Adrenal gland (tissue), 12 donors: Measurements from ENCODE around the gene RAX. TPM values are rescaled to one million over a fixed set of nuclear protein-coding genes. Genes with fewer than 3 reads are reported as not detected.

ENCODE experiments used
- DNase-seq, 7 donors: peaks; one replicate each; pipeline ENCODE4 v3.0.0-alpha.2; 2019 to 2020
- H3K27ac ChIP-seq, 5 donors: fragments of 200-600 bp; sonication (generic) in 4 of 5; 1 replicate in 3 of 5; 2 replicates in 2 of 5; pipeline versions ENCODE4 v1.5.1 to v1.8.0; 2016 to 2020; ENCODE audit warnings: mild to moderate bottlenecking in 1 of 5
- H3K27me3 ChIP-seq: fragments of 200-600 bp; 2 replicates; pipeline ENCODE4 v1.8.0; 2021
- H3K36me3 ChIP-seq, 2 donors: fragments of 200-600 bp; replicated peaks in 1 of 2; 1 replicate in 1 of 2; 2 replicates in 1 of 2; pipeline versions ENCODE4 v1.5.1 to v1.8.0; 2018 to 2022
- H3K4me1 ChIP-seq, 2 donors: fragments of 200-600 bp; replicated peaks in 1 of 2; 1 replicate in 1 of 2; 2 replicates in 1 of 2; pipeline versions ENCODE4 v1.5.1 to v1.8.0; 2018 to 2021
- H3K4me3 ChIP-seq, 4 donors: fragments of 200-600 bp; sonication (generic) in 3 of 4; one replicate each; pipeline ENCODE4 v1.5.1; 2016 to 2018
- H3K9me3 ChIP-seq, 3 donors: fragments of 200-600 bp; sonication (generic) in 1 of 3; replicated peaks in 1 of 3; 1 replicate in 2 of 3; 2 replicates in 1 of 3; pipeline versions ENCODE4 v1.5.1 to v1.8.0; 2016 to 2021
- POLR2A ChIP-seq, 2 donors: fragments of 450-650 bp; IDR thresholded peaks; one replicate each; pipeline ENCODE4 v1.6.1; 2017; ENCODE audit warnings: antibody characterized with exemption in 2 of 2, mild to moderate bottlenecking in 2 of 2, moderate library complexity in 1 of 2
- WGBS, 4 donors: extraction: QIAGEN DNeasy Blood & Tissue Kit in 2 of 4; methylation state at CpG; one replicate each; pipeline versions ENCODE4 v1.1.5 to v1.1.7; 2013 to 2017; 5-methylcytosine and 5-hydroxymethylcytosine counted together
- intact Hi-C, 2 donors: fragments of 100-400 bp; cut with DNase I; formaldehyde crosslinking; loops; one replicate each; pipeline versions ENCODE4 v1.14.1 to v1.15.0; 2022 to 2023
- polyA plus RNA-seq, 3 donors: library from polyadenylated mRNA; stranded (reverse); fragments of 200-250 nt in 2 of 3; fragments of 350-450 nt in 1 of 3; fragmentation: Illumina TruSeq in 1 of 3; extraction: RNeasy Lipid Tissue Mini Kit (QIAGEN cat#74804) in 1 of 3; gene quantifications; one replicate each; pipeline ENCODE4 v1.2.3, GENCODE V29; 2013 to 2014
- total RNA-seq, 9 donors: library from RNA; depleted of rRNA in 4 of 9; stranded (reverse); fragments of >200 nt in 4 of 9; fragments of 120-200 nt in 1 of 9; fragmentation: NEBNext Ultra II Directional in 1 of 9; extraction: Animal tissue kit (Norgen Biotek cat#: 25700) in 1 of 9; gene quantifications; one replicate each; pipeline versions ENCODE4 v1.1.0 to v1.2.4, GENCODE V29; 2013 to 2023
- TF ChIP-seq, protein P1 (sequence below), 6 experiments: fragments of 450-650 bp in 4 of 6; fragments of 200-600 bp in 2 of 6; sonication (generic) in 1 of 6; IDR thresholded peaks; 1 replicate in 5 of 6; 2 replicates in 1 of 6; pipeline versions ENCODE4 v1.5.1 to v1.8.0; 2016 to 2021; ENCODE audit warnings: antibody characterized with exemption in 6 of 6, mild to moderate bottlenecking in 2 of 6, moderate library complexity in 1 of 6
- donor health status: healthy with polysubstance abuse.
- donor health status: Bipolar disorder and iron deficiency.
- donor health status: DM: yes; HTN: yes; CAD: no.
- donor health status: DM: no; HTN: no; CAD: no.
- donor health status: DM: no; HTN: no; CAD: no.
- donor health status: DM: yes; HTN: yes; CAD: no.

RAX gene
- total and polyA plus RNA-seq, 12 donors = not detected

DNA sequence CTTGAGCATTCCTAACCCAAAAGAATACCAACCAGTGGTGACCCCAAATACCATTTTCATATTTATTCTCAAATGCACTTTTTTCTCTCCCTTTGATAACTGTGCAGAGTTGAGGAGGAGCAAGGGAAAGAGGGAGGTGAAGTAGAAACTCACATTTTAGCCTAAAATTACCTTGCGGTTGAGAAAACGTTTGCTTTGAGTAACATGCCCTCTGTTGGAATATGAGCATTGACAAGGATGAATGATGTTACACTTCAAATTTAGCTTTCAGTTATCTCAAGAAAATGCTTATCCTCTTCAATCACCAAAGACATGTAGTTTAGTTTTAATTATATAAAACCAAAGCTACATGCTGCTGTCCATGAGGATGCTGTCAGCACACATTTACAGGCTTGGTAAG, 50.9 kb downstream of the RAX start:
- intact Hi-C loops = no loop called here
- Histone ChIP-seq H3K4me1 (no peaks in the 10 kb centered on the region), H3K9me3 (no peaks in the 10 kb centered on the region), H3K27ac (no peak overlapping the region), H3K27me3 (peaks cover 39% of the 10 kb centered on the region), H3K36me3 (no peaks in the 10 kb centered on the region), H3K4me3 (no peak overlapping the region)
- no peak for DNase-seq
- WGBS, 4 donors = 66 to 74% (median 72%) methylated on average over 2 of the region's 2 CpGs
- no peak for TF ChIP-seq POLR2A (IDR thresholded peaks at IDR 0.05)
- TF ChIP-seq, protein P1, sequence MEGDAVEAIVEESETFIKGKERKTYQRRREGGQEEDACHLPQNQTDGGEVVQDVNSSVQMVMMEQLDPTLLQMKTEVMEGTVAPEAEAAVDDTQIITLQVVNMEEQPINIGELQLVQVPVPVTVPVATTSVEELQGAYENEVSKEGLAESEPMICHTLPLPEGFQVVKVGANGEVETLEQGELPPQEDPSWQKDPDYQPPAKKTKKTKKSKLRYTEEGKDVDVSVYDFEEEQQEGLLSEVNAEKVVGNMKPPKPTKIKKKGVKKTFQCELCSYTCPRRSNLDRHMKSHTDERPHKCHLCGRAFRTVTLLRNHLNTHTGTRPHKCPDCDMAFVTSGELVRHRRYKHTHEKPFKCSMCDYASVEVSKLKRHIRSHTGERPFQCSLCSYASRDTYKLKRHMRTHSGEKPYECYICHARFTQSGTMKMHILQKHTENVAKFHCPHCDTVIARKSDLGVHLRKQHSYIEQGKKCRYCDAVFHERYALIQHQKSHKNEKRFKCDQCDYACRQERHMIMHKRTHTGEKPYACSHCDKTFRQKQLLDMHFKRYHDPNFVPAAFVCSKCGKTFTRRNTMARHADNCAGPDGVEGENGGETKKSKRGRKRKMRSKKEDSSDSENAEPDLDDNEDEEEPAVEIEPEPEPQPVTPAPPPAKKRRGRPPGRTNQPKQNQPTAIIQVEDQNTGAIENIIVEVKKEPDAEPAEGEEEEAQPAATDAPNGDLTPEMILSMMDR (IDR thresholded peaks at IDR 0.05) = no peak

DNA sequence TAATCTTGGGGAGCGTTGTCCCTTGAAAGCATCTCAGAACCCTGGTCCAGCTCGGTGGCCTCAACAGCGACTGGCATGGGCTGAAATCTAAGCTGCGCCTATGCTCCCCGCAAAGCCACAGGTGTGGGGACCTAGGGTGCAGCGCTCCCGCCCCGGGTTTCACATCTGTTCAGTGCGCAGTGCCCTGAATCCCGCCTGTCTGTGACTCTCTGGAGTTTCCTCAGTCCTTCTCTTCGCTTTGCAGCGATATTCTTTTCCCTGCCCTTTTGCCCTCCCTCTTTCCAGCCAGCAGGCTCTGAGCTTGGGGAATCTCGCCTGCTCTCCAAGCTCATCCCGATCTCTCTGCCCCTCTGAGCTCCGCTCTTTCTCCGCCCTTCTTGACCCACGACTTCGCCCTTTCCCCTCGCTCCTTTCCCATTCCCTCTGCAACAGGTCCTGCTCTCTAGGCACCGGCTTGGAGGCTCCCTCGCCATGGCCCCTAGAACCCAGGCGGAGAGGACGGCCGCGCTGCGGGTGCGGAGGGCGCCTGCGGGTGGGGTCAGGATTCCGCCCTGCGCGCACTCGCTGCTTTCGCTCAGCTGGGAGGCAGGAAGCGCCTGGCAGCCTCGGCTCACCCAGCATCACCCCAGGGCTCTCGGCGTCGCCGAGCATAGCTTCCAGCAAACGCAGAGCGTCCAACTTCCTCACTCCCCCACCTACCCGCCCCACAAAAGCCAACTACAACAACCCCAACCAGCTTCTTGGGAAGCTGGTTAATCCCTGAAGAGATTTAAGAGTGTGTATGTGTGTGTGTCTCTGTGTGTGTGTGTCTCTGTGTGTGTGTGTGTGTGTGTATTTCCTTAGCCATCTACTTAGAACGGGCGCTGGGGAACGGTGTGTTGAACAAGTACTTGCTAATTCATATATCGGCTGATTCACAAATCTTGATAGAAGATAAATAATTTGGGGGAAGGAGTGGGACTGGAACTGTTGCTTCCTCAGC, 52.2 kb downstream of the RAX start:
- H3K9me3 ChIP-seq = no peaks in the 10 kb centered on the region
- no peak overlapping the region for H3K27ac ChIP-seq
- TF ChIP-seq, protein P1 (IDR thresholded peaks at IDR 0.05) = no peak
- no peak for TF ChIP-seq POLR2A (IDR thresholded peaks at IDR 0.05)
- 3 to 7% (median 4%) methylated on average over 28 to 47 of the region's 47 CpGs for WGBS, 4 donors
- no peak overlapping the region for H3K4me3 ChIP-seq
- intact Hi-C loops = no loop called here
- H3K36me3 ChIP-seq = no peaks in the 10 kb centered on the region
- no peaks in the 10 kb centered on the region for H3K4me1 ChIP-seq
- DNase-seq = no peak
- H3K27me3 ChIP-seq = peaks cover 39% of the 10 kb centered on the region

DNA sequence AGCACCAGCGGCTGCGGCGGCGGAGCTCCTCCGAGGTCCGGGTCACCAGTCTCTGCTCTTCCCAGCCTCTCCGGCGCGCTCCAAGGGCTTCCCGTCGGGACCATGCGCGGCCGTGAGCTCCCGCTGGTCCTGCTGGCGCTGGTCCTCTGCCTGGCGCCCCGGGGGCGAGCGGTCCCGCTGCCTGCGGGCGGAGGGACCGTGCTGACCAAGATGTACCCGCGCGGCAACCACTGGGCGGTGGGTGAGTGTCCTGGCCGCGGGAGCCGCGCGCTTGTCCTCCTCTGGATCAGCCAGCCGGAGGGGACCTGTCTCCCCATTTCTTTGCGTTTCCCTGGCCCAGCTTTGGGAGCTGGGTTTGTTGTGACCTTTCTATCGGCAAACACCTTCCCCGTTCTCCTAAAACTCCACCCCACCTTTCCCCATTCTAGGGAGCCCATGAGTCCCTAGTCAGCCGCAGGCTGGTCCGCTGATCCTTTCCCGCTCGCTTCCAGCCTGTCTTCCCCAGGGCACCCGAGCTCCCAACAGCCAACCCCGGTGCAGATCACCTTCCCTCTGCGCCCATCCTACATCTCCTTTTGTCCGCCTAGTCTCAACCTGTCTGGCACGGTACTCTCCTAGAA, 53.0 kb downstream of the RAX start:
- no peaks in the 10 kb centered on the region for H3K9me3 ChIP-seq
- no peak overlapping the region for H3K4me3 ChIP-seq
- TF ChIP-seq, protein P1 (IDR thresholded peaks at IDR 0.05) = no peak
- TF ChIP-seq POLR2A (IDR thresholded peaks at IDR 0.05) = no peak
- H3K4me1 ChIP-seq = no peaks in the 10 kb centered on the region
- H3K27me3 ChIP-seq = peaks cover 39% of the 10 kb centered on the region
- no peaks in the 10 kb centered on the region for H3K36me3 ChIP-seq
- 2 to 4% (median 3%) methylated on average over 12 to 46 of the region's 46 CpGs for WGBS, 4 donors
- intact Hi-C loops = no loop called here
- DNase-seq = no peak
- no peak overlapping the region for H3K27ac ChIP-seq

DNA sequence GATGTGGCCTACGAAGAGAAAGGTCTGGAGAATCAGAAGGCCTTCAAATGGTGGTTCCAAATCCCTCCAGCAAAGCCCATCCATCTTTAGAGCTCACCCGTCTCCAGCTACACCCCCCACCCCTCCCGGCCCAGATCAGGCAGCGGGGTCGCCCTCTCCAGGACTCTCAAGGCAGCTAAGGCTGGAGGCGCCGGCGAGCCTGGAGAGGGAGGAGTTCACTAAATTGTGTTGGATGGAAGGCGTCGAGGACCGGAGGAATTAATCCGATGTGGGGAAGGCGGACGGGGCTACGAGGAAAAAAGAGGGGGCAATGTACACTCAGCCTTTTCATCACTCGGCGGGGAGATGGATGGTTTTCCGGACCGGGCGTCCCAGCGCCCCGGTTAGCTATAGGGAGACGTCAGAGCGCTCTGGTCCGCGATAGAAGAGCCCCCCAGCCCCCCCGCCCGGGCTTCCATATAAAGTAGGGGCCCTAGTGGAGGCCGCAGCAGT, 53.5 kb downstream of the RAX start, which contains the start of gene GRP:
TSS of gene GRP (plus strand) at position 487 of the 492 bp plus-strand sequence. CDS start 108 bp downstream, outside the sequence.
- Histone ChIP-seq H3K27me3 (peaks cover 39% of the 10 kb centered on the region), H3K36me3 (no peaks in the 10 kb centered on the region), H3K4me1 (no peaks in the 10 kb centered on the region), H3K27ac (no peak within 1 kb of the TSS), H3K4me3 (no peak within 1 kb of the TSS), H3K9me3 (no peaks in the 10 kb centered on the region)
- DNase-seq = no peak
- intact Hi-C loops = no loop called here
- WGBS, 4 donors = 3 to 9% (median 4%) methylated on average over 20 to 29 of the region's 29 CpGs
- TF ChIP-seq, protein P1 (IDR thresholded peaks at IDR 0.05) = no peak
- no peak for TF ChIP-seq POLR2A (IDR thresholded peaks at IDR 0.05)
